ENCODE measurements around the gene CYFIP1. TPM values are rescaled to one million over a fixed set of nuclear protein-coding genes. Genes with fewer than 3 reads are reported as not detected.

The CYFIP1 gene
- total RNA-seq, 2 donors from 2014 or later: 10.8 to 19.8 TPM

DNA sequence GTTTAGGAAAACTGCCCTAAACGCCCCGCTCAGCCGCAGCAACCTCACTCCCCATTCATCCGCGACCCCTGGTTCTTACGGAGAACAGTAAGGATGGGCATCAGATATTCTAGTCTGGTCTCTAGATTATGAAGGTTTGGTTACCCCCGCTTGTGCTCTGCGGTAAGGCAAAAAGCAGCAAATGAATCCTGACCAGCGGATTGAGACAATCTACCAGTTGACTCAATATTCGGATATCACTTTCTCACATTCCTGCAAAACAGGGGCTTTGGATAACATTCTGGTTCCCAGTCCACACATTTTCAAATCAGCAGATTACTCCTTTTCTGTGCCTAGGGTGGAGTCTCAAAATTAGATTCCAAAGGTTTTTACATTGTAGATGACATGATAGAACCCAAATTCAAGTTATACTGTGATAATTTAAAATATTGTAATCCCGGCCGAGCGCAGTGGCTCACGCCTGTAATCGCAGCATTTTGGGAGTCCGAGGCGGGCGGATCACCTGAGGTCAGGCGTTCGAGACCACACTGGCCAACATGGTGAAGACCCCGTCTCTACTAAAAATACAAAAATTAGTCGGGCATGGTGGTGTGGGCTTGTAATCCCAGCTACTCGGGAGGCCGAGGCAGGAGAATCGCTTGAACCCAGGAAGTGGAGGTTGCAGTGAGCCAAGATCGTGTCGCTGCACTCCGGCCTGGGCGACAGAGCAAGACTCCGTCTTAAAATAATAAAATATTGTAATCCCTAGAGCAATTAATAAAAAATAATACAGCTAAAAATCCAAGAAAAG is 1.1 kb upstream of the CYFIP1 start:
- H3K4me1 Mint-ChIP-seq (ENCODE audit: low read depth in 2 of 2): peaks cover 11 to 15% of the 10 kb centered on the region in 2 donors
- peak overlapping the region; percentile 68 for H3K4me3 Mint-ChIP-seq
- no peak for DNase-seq (ENCODE audit: low spot score)
- no peak for ATAC-seq
- H3K27ac Mint-ChIP-seq: no peak overlapping the region
- H3K9me3 Mint-ChIP-seq: no peaks in the 10 kb centered on the region
- H3K27me3 Mint-ChIP-seq: peaks cover 7 to 17% of the 10 kb centered on the region in 2 donors
- no peaks in the 10 kb centered on the region for H3K36me3 Mint-ChIP-seq

DNA sequence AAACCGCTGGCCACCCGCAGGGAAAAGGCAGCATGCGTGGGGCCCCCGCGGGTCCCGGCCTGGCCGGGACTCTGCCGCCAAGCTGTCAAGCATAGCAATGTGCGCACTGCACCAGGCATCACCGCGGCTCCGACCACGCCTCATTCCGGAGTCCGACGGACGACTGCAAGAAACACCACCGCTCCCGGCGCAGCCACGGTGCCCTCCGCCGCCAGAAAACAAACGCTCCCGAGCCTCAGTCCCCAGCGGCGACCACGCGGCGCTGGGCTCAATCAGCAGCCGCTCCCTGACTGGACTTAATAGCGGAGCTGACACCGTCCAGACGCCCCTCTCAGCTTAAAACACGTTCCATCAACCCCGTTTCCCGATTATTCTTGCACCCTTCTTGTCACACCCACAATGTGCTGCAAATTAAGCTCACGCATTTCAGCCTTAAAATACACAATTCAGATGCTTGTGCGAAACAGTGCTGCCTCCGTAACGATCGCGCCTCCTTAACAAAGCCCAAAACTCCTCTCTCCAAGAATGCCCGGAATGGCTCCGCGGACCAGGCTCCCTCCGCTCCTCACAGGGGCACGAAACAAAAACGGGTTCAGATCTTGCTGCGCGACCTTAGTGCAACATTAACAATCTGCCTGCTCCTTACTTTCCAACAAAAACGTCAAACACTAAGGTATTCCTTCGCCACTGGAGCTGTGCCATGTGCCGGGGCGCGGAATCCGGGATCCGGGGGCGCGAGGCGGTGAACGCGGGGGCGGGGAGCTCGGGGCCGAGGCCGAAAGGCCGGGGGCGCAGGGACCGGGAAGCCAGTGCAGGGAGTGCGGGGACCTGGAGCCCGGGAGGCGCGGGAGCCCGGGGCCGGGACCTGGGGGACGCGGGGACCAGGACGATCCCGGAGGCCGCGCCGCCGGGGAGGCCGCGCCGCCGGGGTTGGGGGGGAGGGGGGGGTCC is 655 bp downstream of the CYFIP1 start:
- ATAC-seq: peak; percentile 59 to 70
- Mint-ChIP-seq H3K27ac (peak overlapping the region in 1 of 2 donors; percentile 7), H3K9me3 (no peaks in the 10 kb centered on the region), H3K36me3 (no peaks in the 10 kb centered on the region), H3K4me3 (peak overlapping the region; percentile 87), H3K27me3 (peaks cover 10 to 17% of the 10 kb centered on the region in 2 donors), H3K4me1 (ENCODE audit: low read depth in 2 of 2) (peaks cover 14 to 15% of the 10 kb centered on the region in 2 donors)
- no peak for DNase-seq (ENCODE audit: low spot score)

DNA sequence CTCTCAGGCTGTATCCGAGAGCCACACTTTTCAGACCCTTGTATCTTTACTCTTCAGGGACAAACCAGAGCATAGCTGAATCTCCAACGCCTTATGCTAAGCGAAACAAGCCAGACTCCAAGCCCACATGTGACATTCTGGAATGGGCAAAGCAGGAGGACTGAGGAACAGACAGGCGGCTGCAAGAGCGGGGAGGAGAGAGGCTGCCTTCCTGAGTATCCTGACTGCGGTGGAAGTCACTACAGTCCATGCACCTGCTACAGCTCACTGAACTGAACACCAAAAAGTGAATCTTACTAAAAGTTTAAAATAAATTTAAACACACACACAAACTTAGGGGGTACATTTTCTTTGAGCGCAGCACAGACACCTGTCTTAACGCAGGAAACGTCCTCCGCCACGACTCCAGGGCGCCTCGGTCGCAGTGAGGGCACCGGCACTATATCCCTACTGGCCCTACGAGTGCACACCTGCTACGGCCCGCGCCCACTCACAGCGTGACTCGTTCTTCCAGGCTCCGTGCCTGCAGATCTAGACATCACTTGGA is 1.4 kb downstream of the CYFIP1 start:
- no peaks in the 10 kb centered on the region for H3K9me3 Mint-ChIP-seq
- H3K27me3 Mint-ChIP-seq: peaks cover 10 to 17% of the 10 kb centered on the region in 2 donors
- ATAC-seq (peak; percentile 39 to 46), DNase-seq (ENCODE audit: low spot score) (no peak)
- peaks cover 14 to 15% of the 10 kb centered on the region in 2 donors for H3K4me1 Mint-ChIP-seq (ENCODE audit: low read depth in 2 of 2)
- H3K4me3 Mint-ChIP-seq: peak overlapping the region; percentile 87
- H3K27ac Mint-ChIP-seq: no peak overlapping the region
- no peaks in the 10 kb centered on the region for H3K36me3 Mint-ChIP-seq

DNA sequence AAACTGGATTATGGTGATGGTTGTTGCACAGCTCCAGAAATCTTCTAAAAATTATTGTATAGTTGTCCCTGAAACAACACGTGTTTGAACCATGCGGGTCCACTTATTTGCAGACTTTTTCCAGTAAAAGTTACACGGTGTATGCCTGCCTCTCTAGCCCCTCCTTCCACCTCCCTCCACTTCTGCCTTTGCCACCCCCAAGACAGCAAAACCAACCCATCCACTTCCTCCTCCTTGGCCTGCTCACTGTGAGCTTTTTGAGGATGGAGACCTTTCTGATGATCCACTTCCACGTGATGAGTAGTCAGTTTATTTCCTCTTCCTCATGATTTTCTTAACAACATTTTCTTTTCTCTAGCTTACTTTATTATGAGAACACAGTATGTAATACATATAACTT is 5.4 kb downstream of the CYFIP1 start:
- H3K27ac Mint-ChIP-seq: no peak overlapping the region
- H3K36me3 Mint-ChIP-seq: no peaks in the 10 kb centered on the region
- H3K4me1 Mint-ChIP-seq (ENCODE audit: low read depth in 2 of 2): peaks cover 14 to 18% of the 10 kb centered on the region in 2 donors
- DNase-seq (ENCODE audit: low spot score): no peak
- no peak overlapping the region for H3K4me3 Mint-ChIP-seq
- peaks cover 13 to 15% of the 10 kb centered on the region in 2 donors for H3K27me3 Mint-ChIP-seq
- H3K9me3 Mint-ChIP-seq: no peaks in the 10 kb centered on the region
- no peak for ATAC-seq

DNA sequence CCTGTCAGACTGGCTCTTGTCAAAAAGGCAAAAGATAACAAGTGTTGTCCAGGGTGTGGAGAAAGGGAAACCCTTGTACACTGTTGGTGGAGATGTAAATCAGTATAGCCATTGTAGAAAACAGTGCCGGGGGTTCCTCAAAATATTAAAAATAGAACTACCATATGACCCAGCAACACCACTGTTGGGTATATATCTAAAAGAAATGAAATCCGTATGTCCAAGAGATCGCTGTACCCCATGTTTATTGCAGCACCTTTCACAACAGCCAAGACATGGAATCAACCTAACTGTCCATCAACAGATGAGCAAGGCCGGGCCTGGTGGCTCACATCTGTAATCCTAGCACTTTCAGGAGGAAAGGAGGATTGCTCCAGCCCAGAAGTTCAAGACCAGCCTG is 6.2 kb downstream of the CYFIP1 start:
- no peak overlapping the region for H3K4me3 Mint-ChIP-seq
- no peak overlapping the region for H3K27ac Mint-ChIP-seq
- peaks cover 5% of the 10 kb centered on the region for H3K36me3 Mint-ChIP-seq
- no peaks in the 10 kb centered on the region for H3K9me3 Mint-ChIP-seq
- ATAC-seq: no peak
- peaks cover 7 to 8% of the 10 kb centered on the region in 2 donors for H3K27me3 Mint-ChIP-seq
- H3K4me1 Mint-ChIP-seq (ENCODE audit: low read depth in 2 of 2): peaks cover 6 to 11% of the 10 kb centered on the region in 2 donors
- no peak for DNase-seq (ENCODE audit: low spot score)

DNA sequence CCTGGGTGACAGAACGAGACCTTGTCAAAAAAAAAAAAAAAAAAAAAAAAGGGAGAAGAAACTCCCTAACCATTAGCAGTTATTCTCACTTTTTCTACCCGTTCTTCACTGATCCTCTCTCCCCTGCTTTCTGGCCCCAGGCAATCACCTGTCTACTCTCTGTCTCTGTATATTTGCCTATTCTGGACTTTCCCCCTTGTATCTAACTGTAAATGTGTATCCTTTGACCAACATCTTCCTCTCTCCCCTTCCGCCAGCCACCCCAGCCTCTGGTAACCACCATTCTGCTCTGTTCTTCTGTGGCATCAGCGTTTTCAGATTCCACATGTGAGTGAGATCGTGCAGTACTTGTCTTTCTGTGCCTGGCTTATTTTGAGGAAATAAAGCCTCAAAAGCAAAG is 6.9 kb downstream of the CYFIP1 start:
- DNase-seq (ENCODE audit: low spot score): no peak
- H3K4me1 Mint-ChIP-seq (ENCODE audit: low read depth in 2 of 2): peaks cover 0 to 11% of the 10 kb centered on the region in 2 donors
- no peak overlapping the region for H3K27ac Mint-ChIP-seq
- no peaks in the 10 kb centered on the region for H3K9me3 Mint-ChIP-seq
- peaks cover 5% of the 10 kb centered on the region for H3K36me3 Mint-ChIP-seq
- ATAC-seq: no peak
- peaks cover under 1 to 6% of the 10 kb centered on the region in 2 donors for H3K27me3 Mint-ChIP-seq
- H3K4me3 Mint-ChIP-seq: no peak overlapping the region

DNA sequence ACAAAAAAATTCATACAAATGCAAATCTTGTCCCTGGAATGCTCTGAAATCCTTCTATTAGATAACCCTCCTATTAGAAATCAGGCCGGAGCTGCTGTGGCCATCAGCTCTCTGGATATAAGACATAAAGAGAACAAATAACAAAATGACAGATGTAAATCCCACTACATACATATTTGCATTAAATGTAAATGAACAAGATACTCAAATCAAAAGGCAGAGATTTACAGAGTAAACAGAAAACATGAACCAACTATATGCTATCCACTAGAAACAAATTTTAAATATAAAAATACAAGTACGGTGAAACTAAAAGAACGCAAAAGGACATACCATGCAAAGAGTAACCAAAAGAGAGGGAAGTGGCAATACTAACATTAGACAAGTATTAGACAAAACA is 10.7 kb downstream of the CYFIP1 start:
- Mint-ChIP-seq H3K9me3 (no peaks in the 10 kb centered on the region), H3K27me3 (peaks cover 0 to 4% of the 10 kb centered on the region in 2 donors), H3K27ac (no peak overlapping the region), H3K4me1 (ENCODE audit: low read depth in 2 of 2) (peaks cover 0 to 8% of the 10 kb centered on the region in 2 donors), H3K36me3 (peaks cover 5% of the 10 kb centered on the region), H3K4me3 (no peak overlapping the region)
- no peak for DNase-seq (ENCODE audit: low spot score)
- ATAC-seq: no peak

DNA sequence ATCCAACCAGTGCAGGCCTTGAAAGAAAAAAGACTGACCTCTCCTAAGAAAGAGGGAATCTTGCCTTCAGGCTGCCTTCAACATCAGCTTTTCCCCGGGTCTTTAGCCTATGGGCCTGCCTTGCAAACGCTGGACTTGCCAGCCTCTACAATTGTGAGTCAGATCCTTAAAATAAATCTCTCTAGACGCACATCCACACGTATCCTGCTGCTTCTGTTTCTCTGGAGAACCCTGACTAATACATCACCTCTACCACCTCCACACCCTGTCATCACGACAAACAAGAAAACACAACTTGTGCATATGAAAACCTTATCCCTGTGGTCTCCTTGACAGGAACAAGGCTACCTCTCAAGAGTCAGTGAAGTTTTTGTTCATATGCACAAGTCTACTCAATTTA is 11.8 kb downstream of the CYFIP1 start:
- Mint-ChIP-seq H3K4me1 (ENCODE audit: low read depth in 2 of 2) (peaks cover 0 to 6% of the 10 kb centered on the region in 2 donors), H3K27ac (no peak overlapping the region), H3K9me3 (no peaks in the 10 kb centered on the region), H3K27me3 (peaks cover 0 to 2% of the 10 kb centered on the region in 2 donors), H3K36me3 (peaks cover 5% of the 10 kb centered on the region), H3K4me3 (no peak overlapping the region)
- DNase-seq (ENCODE audit: low spot score) (no peak), ATAC-seq (no peak)

DNA sequence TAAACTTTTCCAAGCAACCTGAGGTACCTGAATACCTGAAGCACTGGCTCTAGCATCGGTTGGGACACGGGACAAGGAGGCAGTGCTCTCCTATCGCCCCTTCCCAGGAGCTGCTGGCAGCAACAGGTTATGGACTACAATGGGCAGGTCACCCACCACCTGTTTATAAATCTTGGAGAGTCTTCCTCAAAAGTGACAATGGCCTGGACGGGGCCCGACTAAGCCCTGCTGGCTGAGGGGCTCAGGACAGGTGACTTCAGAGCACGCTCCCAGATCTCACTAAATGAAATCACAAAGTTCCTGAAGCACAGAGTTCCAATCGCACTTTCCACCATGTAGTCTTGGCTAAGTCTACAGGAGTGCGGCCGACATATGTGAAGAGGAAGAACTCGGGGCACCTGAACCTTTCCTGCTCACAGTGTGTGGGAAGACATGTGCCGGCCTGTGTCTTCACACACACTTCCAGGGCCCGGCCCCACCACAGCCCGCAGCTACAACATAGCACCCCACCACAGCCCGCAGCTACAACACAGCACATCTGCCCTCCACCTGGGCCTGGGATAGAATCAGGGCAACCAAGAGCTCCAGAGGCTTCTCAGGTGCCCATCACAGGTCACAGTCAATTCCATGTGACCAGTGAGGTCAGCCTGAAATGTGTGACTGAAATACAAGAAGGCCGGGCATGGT is 12.9 kb downstream of the CYFIP1 start:
- Mint-ChIP-seq H3K36me3 (peaks cover 5% of the 10 kb centered on the region), H3K27ac (no peak overlapping the region), H3K9me3 (no peaks in the 10 kb centered on the region)

DNA sequence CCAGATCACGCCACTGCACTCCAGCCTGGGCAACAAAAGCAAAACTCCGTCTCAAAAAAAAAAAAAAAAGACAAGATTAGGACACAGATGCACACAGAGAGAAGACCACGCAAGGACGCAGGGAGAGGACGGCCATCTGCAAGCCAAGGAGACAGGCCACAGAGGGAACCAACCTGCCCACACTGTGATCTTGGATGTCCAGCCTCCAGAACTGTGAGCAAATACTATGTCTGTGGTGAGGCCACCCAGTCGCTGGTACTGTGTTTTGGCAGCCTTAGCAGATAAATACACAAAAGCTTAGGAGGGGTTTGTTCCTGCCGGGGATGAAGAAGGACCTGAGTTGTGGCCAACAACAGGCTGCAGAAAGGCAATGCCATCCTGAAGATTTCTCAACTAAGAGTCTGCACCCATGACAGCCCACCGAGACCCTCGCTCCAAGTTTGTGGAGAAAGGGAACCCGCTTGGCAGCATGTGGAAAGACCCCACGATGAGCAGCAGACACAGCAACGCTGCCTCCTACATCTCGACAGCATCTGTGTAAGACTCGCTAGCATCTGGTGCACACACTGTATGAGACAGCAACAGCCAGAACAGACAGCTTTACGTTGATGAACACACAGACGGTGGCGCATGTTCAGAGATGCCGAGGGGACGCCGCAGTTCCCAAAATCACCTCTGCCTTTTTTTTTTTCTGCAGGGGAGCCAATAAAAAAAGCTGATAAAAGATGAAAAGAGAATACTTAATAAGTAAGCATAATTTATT is 13.7 kb downstream of the CYFIP1 start:
- no peak overlapping the region for H3K27ac Mint-ChIP-seq
- H3K9me3 Mint-ChIP-seq: no peaks in the 10 kb centered on the region
- ATAC-seq (no peak), DNase-seq (ENCODE audit: low spot score) (no peak)
- no peak overlapping the region for H3K4me3 Mint-ChIP-seq
- no peaks in the 10 kb centered on the region for H3K27me3 Mint-ChIP-seq
- peaks cover 5% of the 10 kb centered on the region for H3K36me3 Mint-ChIP-seq
- peaks cover 0 to 3% of the 10 kb centered on the region in 2 donors for H3K4me1 Mint-ChIP-seq (ENCODE audit: low read depth in 2 of 2)

More for the DNA sequence above, 12.9 kb downstream of the CYFIP1 start:
- Mint-ChIP-seq H3K4me3 (no peak overlapping the region), H3K4me1 (ENCODE audit: low read depth in 2 of 2) (peaks cover 0 to 3% of the 10 kb centered on the region in 2 donors), H3K27me3 (no peaks in the 10 kb centered on the region)
- ATAC-seq (peak in 1 of 2 donors; percentile 28), DNase-seq (ENCODE audit: low spot score) (no peak)

DNA sequence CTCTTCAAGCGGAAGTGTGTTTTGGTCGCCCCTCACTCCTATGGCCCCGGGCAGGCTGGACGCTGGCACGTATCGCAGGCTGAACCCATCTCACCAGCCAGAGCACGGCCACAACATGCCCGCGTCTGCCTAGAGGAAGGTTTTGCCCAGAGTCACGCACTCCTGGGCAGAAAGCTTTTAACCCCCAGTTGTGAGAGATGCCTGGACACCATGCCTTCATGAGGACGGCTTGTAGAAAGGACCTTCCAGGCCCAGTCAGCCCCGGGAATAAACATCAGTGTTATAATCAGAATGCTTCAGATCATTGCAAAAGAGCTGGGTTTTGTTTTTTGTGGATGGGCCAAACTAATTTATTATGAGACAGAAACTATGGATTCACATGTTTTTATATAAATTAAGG is 16.5 kb downstream of the CYFIP1 start:
- ATAC-seq (no peak), DNase-seq (ENCODE audit: low spot score) (no peak)
- no peak overlapping the region for H3K27ac Mint-ChIP-seq
- H3K4me3 Mint-ChIP-seq: no peak overlapping the region
- no peaks in the 10 kb centered on the region for H3K36me3 Mint-ChIP-seq
- no peaks in the 10 kb centered on the region for H3K9me3 Mint-ChIP-seq
- H3K27me3 Mint-ChIP-seq: no peaks in the 10 kb centered on the region
- H3K4me1 Mint-ChIP-seq (ENCODE audit: low read depth in 2 of 2): peaks cover 0 to 4% of the 10 kb centered on the region in 2 donors

DNA sequence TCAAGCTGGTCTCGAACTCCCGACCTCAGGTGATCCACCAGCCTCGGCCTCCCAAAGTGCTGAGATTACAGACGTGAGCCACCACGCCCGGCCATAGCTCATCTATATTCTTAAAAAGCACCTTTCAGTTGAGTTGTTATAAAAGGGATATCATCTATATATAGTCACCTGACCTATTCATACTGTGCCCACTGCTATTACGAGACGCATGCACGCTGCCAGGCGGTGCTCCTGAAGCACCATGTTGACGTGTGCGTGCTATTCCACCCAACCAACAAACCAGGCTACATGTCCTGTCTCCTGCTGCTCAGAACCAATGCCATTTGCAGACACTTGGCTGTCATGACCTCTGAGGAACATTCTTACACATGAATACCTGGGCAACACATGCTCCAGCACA is 17.6 kb downstream of the CYFIP1 start:
- Mint-ChIP-seq H3K9me3 (no peaks in the 10 kb centered on the region), H3K4me3 (no peak overlapping the region), H3K27ac (no peak overlapping the region), H3K36me3 (no peaks in the 10 kb centered on the region), H3K27me3 (no peaks in the 10 kb centered on the region), H3K4me1 (ENCODE audit: low read depth in 2 of 2) (peaks cover 0 to 4% of the 10 kb centered on the region in 2 donors)
- DNase-seq (ENCODE audit: low spot score): no peak
- ATAC-seq: no peak

DNA sequence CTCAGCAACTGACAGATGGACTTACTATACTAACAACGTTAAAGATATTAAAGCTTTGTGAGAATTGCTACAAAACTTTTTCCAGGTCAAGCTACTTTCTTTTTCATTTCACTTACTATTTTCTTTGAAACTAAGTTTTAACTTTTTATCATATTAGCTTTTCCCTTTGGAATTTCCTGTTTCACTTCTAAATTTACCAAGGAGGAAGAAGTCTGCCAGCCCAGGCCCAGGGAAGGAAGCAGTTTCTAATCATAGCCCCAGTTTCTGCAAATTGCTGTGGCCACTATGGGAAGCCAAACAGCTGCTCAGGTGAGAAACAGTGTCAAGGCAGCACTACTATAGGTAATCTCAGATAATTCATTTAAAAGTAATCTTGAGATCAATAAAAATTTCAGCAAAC is 18.4 kb downstream of the CYFIP1 start:
- no peak for DNase-seq (ENCODE audit: low spot score)
- peaks cover 0 to 4% of the 10 kb centered on the region in 2 donors for H3K4me1 Mint-ChIP-seq (ENCODE audit: low read depth in 2 of 2)
- no peaks in the 10 kb centered on the region for H3K36me3 Mint-ChIP-seq
- no peaks in the 10 kb centered on the region for H3K9me3 Mint-ChIP-seq
- H3K27me3 Mint-ChIP-seq: no peaks in the 10 kb centered on the region
- H3K27ac Mint-ChIP-seq: no peak overlapping the region
- ATAC-seq: no peak
- H3K4me3 Mint-ChIP-seq: no peak overlapping the region
